AG08396 (cell line): ENCODE measurements around the gene ANXA4.

ENCODE experiments used
- DNase-seq: peaks from one replicate; pipeline ENCODE4 v3.0.0; 2012; ENCODE audit warnings: low spot score, mixed read lengths

The ANXA4 gene

DNA sequence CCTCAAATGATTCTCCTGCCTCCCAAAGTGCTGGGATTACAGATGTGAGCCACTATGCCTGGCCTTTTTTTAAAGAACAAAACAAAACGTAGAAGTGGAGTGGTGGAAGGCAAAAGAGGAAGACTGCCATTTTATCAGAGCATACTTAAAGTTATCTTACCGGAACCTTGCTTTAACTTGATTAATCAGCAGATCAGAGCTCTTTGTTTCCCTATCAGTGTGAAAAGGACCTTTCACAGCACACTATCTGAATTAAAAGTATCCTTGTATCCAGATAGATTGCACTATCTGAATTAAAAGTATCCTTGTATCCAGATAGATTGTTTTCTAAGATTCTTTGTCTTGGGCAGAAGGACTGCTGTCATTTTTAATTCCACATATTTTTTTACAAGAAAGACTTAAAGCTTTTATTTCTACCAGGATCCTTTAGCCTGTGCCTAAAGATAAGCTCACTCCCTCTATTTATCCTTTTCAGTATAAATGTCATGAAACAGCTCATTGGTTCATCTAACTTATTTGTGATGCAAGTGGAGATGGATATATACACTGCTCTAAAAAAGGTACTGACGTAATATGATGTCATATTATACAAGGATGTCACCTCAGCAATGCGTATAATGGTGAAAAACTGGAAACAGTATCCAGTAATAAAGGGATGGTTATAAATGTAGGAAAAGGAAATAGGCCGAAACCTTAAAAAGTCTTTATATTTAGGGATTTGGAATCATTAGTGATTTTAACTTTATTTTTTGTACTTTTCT, 105.3 kb downstream of the ANXA4 start:
- DNase-seq: no peak

DNA sequence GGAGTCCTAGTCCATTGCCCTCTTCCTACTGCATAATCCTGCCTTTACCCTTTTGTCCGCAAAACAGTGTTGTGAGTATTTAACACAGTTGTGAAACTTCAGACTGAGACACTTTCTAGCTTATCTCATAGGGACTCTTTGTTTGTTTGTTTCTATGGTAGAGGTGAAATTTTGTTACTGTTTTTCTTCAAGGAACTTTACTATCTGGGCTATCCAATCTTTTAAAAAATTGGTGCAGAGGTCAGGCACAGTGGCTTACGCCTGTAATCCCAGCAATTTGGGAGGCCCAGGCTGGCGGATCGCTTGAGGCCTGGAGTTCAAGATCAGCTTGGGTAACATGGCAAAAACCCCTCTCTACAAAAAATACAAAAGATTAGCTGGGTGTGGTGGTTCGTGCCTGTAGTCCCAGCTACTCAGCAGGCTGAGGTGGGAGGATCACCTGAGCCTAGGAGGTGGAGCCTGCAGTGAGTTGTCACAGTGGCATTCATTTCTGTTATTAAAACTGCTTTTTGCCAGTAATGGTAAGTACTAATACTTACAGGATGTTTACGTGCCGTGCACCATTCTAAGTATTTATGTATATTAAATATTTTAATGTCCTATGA, 106.4 kb downstream of the ANXA4 start:
- DNase-seq: no peak

DNA sequence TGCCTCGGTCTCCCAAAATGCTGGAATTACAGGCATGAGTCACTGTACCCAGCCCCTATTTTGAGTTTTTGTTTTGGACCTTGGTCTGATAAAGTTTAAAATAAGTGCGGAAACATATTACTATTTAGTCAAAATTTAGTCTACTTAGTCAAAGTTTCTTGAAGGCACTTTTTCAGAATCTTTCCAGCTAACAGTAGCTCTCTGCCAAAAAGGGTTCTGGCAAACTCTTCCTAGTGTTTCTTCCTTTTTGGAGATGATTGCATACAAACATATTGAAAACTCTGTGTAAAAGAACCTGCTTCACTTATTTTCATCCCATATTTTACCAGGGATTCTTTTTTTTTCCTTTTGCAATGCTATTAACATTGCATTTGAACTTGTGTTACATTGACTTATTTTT, 116.3 kb downstream of the ANXA4 start:
- DNase-seq: no peak

DNA sequence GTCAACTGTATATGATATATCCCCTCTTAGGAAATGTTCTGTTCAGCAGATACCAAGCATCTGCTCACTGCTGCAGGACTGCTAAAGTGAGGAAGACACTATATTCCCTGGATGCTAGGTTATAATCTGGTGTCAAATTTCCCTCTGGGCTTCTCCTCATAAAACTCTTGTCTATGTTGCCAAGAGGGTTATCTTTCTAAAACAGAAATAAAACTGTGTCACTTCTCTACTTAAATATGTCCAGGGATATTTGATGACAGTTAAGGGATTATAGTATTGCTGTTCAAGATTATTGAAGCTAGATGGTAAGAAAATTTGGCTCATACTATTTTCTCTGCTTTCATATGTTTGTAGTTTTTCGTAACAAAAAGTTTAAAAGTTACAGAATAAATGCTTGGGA, 121.4 kb downstream of the ANXA4 start:
- no peak for DNase-seq
